Measurements from ENCODE around the gene OSBPL2. TPM values are rescaled to one million over a fixed set of nuclear protein-coding genes. Genes with fewer than 3 reads are reported as not detected.

OSBPL2 gene
- total RNA-seq, 1 donor from 2014 or later: 49.8 TPM

Other genes with a start within 250 kb of the OSBPL2 start
- 3.2 and 5.2 TPM in 2 replicates for gene TAF4, start 172.6 kb upstream of the OSBPL2 start, total RNA-seq
- 64.4 and 85.8 TPM in 2 replicates for gene LSM14B, start 116.0 kb upstream of the OSBPL2 start, total RNA-seq
- gene PSMA7, start 95.1 kb upstream of the OSBPL2 start, total RNA-seq: 516 and 626 TPM in 2 replicates
- 8.7 and 10.8 TPM in 2 replicates for gene SS18L1, start 94.8 kb upstream of the OSBPL2 start, total RNA-seq
- gene MTG2, start 55.5 kb upstream of the OSBPL2 start, total RNA-seq: 22.5 and 24.0 TPM in 2 replicates
- not detected in 2 replicates for gene HRH3, start 18.2 kb upstream of the OSBPL2 start, total RNA-seq
- gene ADRM1, start 64.5 kb downstream of the OSBPL2 start, total RNA-seq: 139 and 145 TPM in 2 replicates
- gene LAMA5, start 128.8 kb downstream of the OSBPL2 start, total RNA-seq: 61.6 and 99.5 TPM in 2 replicates
- 1,471 and 1,737 TPM in 2 replicates for gene RPS21, start 148.6 kb downstream of the OSBPL2 start, total RNA-seq
- gene CABLES2, start 168.8 kb downstream of the OSBPL2 start, total RNA-seq: 0.51 and 1.3 TPM in 2 replicates
- gene RBBP8NL, start 189.0 kb downstream of the OSBPL2 start, total RNA-seq: under 0.01 and 1.0 TPM in 2 replicates
- not detected in 2 replicates for gene GATA5, start 237.5 kb downstream of the OSBPL2 start, total RNA-seq

All from bronchial epithelial cell (primary cell).